CD4-positive, alpha-beta T cell treated with Interleukin-6 for 4 hours (primary cell): ENCODE data around the gene LATS2.

ENCODE experiments used
- DNase-seq: peaks from one replicate; pipeline ENCODE4 v3.0.0-alpha.2; 2020; ENCODE audit warnings: mixed read lengths

LATS2 gene

DNA sequence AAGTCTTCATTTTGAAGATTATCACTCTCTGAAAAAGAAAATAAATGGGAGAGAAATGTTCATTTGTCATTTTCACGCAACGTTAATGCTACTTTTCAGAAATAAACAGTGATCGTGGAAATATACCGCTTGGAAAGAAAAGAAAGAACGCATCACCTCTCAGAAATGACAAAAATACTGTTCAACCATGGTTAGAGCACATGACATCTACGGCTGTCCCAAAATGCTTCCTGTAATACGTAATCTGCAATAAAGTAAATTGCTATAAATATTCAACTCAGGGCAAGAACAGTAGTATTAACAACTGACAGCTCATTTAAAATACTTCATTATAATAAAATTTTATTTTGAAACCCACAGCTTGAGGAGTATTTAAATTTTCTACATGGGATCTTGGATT lies 15.2 kb downstream of the LATS2 start:
- no peak for DNase-seq

DNA sequence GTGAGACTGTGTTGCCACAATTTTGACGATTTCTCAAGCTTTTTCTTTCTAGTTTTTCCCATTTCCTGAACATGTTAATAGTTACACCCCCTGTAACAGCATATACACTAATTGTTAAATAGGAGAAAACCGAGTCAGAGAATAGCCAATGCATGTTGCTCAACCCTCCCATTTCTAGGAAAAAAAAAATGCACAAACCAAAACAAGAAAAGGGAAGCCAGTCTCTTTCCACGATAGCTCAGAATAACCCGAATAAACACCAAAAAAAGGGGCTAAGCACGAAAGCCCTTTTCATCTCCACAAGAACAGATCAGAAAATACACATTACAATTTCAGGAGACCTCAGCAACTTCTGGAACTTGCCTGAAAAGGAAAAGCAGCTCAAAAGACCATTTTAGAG lies 16.3 kb downstream of the LATS2 start:
- no peak for DNase-seq

DNA sequence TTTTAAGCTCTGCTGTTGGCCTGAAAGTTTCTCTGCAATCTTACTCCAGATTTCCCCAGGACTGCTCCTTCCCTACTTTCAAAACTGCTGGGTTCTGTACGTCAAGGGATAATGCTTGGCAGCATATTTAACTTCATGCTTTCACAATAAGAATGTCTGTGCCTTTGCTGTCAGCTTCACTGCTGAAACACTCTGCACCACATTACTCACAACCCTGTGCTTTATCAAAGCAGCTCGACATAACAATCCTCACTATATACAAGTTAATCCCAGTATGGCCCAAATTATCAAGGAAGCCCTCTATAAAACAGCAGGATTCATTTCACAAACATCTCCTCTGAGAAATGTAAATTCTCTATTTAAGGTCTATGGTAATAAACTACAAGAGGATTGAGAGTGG lies 17.5 kb downstream of the LATS2 start:
- DNase-seq, result no peak

DNA sequence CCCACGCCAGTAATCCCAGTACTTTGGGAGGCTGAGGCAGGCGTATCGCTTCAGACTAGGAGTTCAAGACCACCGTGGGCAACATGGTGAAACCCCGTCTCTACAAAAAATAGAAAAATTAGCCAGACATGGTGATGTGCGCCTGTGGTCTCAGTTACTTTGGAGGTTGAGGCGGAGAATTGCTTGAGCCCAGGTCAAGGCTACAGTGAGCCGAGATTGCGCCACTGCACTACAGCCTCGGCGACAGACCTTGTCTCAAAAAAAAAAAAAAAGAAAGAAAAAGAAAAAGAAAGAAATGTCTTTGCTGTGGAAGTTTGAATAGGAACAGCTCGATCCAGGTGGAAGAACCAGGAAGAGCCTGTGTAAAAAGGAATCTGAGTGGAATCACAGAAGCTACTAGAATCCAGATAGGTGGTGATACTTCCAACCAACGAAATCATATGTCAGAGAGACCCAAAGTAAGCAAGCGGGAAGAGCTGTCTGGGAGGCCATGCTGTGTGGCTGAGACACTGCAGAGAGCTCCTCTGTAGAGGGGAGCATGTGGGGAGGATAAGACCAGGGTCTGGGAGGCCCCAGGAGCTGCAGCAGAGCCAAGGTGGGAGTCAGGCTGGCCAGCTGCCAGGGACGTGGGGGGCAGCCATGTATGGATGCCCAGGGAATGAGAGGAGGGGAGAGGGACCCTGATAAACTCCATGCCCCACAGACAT lies 21.1 kb downstream of the LATS2 start:
- DNase-seq, result no peak

DNA sequence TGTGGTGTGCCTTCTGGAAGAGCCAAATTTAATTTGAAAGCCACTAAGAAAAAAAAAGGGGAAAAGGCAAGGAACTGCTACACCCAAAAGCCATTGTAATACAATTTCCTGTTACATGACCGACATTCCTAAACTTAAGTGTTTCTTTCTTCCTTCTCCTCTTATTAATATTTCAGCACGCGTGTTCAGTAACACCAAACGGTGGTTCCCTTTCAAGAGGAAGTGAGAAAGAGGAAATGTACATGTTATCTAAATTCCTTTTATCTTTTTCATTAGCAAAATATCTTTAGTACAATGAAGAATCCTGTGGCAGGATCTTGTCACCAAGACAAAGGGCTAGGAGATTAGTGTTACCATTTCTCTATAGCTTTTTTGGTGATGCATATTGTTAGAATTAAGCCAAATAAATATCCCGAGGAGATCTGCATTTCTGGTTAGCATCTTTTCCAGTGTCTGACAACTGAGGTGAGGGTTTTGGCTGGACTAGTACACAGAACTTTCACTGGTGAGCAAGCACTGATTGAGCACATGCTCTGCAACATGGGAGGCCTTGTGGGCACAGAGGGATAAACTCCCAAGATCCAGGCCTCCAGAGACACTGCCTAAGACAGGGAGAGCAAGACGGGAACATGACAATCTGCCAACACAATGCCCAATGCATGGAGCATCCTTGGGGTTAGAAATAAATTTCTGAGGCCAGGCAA lies 22.1 kb downstream of the LATS2 start:
- DNase-seq, result no peak

DNA sequence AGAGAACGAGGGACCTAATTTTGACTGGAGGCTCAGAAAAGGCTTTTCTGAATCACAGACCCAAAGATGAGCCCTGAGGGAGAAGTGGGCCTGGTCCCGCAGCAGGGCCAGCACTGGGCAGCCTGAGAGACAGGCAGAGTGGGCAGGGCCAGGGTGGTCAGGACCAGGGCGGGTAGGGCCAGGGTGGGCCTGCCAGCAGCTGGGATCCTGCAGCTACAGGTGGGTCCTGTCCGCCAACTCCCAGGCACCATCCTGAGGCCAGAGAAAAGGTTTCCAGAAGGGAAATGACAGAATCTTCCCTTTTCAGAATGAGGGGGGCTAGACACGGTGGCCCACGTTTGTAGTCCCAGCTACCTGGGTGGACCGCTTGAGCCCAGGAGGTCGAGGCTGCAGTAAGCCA lies 23.7 kb downstream of the LATS2 start:
- no peak for DNase-seq

DNA sequence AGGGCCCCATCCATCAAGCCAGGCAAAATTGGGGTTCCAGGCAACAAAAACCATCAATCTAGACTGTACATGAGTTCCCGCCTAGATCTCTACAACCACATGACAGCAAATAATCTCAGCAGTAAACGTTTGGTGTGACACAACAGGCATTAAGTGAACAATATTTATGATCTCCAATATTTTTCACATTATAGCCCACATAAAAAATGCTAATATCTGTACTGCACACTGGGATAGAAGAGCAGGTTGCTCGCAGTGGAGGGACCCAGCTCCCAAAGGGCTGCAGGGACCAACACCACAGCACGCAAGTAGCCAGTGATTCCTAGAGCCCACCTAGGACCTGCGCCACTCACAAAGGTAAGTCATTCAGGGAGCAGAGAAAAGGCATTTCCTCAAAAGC lies 25.9 kb downstream of the LATS2 start:
- no peak for DNase-seq

DNA sequence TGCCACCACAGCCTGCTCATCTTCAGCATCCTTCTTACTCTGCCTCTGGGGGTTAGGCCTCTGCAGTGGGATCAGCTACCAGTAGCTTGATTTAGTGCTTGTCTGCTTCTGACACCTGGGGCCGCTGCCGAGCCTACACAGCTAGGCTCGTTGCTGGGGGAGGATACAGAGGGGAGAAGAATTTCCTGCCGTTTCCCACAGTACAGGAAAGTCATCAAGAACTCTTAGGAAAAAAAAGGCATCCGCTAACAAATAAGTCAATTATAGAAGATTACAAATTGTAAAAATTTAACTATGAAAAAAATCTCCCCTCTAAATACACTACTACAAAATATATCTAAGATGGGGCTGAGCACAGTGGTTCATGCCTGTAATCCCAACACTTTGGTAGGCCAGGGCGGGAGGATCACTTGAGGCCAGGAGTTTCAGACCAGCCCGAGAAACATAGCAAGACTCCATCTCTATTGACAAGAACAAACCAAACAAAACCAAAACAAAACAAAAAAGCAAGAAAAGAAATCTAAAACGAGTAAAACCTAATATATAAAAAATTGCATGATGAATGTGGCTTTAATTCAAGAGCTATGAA lies 26.7 kb downstream of the LATS2 start:
- no peak for DNase-seq

DNA sequence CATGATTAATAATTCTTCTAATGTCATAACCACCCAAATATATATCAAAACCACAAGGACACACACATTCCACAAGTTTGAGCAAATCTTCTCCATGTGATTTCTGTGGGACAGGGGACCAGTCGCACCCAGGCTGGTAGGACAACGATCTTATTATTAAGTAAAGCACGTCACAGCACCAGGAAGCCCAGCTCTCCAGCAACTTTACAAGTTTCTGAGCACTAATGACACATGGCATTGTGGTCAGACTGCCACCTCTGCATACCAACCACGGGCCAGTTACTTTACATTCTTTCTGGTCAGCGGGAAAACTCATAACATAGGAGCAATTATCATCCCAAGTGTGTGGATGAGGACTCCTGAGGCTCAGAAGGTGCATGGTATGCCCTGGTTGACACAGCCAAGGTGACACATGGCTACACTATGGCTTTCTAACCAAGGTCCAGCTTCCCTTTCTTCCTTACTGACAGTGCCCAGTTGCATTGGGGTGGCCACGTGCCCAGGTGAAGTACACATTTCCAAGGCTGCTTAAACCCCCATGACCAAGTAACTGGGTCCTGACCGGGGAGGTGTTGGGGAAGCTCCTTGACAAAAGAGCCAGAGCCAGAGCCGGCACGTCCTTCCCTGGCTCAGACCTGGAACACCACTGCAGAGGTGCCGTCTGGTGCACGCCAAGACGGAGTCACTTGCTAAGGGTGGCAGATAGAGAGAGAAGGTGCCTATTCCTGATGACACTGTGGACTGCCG lies 27.4 kb downstream of the LATS2 start:
- no peak for DNase-seq

DNA sequence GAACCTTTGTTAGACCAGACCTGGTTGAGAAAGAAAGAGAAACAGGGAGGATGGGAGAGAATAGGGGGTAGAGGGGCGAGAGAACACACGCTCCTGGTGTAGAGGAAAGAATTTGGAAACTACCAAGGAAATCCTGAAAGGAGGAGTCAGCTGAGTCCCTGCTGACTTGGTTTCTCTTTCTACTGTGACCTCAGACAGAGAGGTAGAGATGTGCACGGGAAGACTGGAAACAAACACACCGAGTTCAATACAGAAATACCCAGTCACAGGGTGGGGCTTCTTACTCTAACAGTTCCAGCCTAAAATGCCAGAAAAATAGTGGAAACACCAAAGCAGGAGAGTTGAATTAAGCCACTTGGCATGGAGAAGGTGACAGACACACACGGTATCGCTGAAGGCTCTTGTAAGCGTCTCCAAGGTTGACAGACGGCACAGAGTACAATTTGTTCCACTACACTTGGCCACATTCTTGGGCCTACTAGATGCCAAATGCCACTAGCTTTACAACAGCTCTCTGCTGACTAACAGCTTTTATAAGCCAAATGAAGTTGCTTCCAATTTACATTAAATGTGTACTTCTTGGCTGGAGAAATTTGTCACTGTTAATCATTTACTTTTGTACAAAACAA lies 28.1 kb downstream of the LATS2 start:
- no peak for DNase-seq

DNA sequence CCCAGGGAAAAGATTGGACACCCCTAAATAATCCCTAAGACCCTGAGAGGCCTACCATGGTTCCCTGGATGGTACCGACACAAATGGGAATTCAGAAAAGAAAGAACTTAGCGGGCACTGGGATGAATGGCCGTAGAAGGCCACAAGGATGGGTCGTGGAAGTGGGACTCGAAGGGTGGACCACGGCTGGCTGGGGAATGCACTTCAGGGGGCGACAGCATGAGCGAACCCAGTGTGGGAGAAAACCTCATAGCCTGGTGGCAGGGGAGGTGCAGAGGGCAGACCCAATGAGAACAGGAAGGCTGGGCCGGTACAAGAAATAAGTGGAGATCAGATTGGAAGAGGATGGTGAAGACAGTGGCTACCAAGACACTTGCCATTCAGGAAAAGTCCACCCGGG lies 28.7 kb downstream of the LATS2 start:
- DNase-seq, result no peak

DNA sequence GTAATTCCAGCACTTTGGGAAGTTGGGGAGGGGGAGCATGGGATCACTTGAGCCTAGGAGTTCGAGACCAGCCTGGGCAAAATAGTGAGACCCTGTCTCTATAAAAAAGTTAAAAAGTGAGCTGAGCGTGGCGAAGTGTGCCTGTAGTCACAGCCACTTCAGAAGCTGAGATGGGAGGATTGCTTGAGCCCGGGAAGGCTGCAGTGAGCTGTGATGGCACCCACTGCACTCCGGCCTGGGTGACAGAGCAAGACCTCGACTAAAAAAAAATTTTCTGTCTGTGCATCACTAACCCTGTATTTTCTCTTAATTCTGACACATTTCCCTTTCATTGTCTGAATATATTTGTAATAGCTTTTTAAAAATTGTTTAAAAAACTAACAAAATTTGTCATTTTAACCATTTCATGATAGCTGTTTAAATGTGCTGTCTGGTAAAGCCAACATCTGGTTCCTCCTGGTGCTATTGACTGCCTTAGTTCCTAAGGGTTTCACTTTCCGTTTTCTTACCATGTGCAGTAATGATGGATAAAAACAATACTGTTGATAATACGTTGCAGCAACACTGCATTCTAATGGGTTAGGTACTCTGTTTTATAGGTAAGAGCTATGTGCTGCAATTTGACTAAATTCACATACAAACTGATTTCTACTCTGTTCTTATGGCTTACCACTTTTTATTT lies 29.7 kb downstream of the LATS2 start:
- no peak for DNase-seq

DNA sequence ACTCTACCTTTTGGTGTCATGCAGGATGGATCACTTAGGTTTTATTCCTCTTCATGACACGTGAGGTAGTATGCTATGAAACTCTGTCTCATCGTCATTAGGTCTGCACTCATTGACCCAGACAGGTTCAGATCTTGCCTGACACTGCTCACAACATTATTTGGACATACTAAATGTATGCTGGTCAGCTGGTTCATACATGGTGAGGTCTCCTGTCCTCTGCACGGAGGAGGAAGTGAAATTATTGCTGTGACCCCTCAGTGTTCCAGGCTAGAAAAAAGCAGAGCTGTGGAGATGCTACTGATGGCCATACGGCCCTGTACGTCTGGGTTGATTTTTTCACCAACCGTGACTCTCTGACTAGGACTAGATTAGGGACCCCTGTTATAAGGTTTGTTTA lies 35.8 kb downstream of the LATS2 start:
- DNase-seq, result no peak

DNA sequence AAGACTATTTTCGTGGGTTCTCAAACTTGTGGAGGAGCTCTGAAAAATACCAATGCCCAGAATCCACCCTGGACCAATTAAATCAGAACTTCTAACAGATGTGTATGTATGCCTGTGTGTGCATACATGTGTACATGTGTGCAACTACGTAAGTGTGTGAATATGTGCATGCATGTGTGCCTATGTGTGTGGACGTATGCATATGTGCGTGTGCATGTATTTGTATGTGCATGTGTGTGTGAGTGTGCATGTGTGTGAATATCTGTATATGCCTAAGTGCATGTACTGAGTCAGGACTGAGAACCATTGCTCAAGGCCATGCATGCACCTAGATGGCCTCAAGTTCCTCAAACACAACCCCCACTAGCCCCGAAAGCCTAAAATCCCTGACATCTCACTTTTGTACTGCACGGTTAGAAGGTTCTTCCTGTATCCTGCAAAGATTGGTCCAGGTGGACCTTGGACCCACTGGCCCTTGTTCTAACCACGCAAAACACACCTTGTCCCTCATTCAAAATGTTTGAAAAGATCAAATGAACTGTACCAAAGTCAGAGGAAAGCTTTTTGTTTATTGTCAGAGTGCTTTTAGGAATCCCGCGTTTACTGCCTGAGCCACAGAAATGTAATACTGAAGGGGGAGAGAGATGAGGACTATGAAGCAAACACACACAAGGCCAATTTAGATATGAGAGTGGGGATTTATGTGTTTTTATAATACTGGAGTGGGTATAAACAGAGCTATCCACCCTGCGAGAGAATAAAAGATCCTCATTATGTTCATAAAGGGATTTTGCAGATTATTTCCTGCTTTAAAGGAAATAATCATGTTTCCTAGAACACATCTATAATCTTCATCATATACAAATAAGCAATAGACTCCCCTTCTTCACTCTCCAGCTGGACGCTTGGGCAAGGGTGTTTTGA lies 39.1 kb downstream of the LATS2 start:
- DNase-seq, result no peak

DNA sequence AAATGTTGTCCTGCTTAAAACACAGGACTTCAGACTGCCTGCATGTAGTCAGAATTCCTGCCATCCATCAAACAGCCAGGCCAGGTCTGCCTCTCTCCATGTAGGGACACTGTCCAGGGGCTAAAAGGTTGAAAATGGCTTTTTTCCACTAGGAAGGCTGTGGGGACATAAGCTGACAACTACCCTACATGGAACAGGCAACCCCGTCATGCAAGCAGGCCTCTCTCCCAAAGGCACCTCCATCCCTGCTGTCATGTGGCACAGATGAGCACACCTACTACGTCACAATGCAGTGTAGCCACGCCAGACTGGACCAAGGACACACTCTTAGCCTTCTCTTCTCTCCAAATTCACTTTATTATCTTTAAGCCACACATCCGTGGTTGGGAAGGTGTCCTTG lies 40.8 kb downstream of the LATS2 start:
- DNase-seq, result no peak

DNA sequence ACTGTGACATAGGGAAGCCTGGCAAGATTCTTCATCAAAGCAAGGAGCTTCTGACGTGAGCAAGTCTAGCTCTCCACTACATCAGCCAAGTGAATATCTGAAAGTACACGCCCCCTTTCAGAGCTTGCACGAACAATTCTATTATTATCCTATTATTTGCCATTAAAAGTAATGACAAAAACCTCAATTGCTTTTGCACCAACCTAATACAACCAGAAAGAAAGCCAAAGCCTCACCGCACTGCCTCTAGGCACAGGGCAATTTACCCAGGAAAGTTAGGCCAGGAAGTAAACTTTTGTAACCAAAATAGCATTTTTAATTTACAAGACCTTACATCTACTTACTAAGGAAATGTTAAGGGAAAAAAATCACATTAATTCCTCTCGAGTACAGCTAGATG lies 41.2 kb downstream of the LATS2 start:
- DNase-seq, result no peak

DNA sequence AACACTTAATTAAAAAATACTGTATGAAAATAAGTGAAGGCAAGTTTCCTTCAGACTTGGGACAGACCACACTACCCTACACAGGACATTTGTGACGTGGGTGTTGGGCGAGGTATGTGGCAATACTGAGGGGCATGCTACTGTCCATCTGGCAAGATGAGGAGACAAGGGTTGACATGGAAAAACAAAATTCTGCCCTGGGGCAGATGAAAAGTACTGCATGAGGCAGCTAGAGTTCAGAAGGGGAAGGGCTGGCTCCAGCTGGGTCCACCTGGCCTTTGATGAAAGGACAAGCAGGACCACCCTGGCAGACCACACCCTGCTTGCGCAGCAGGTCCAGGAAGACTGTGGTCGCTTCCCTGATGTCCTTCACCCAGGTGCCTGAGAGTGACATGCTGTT lies 43.2 kb downstream of the LATS2 start:
- DNase-seq, result no peak

DNA sequence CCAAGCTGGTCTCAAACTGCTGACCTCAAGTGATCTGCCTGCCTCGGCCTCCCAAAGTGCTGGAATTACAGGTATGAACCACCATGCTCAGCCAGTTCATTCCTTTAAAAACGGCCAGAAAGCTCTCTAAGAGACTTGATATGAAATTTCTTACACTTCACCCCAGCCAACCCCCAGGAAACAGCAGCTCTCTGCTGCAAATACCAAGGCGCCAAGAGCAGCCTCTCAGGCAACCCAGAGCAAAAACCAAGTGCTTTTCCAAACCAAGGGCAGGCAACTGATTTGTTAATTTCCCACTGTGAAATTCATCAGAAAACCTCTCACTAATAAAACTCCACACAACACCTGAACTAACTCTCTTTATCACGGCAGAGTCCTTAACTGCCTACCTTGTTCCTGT lies 44.9 kb downstream of the LATS2 start:
- no peak for DNase-seq

DNA sequence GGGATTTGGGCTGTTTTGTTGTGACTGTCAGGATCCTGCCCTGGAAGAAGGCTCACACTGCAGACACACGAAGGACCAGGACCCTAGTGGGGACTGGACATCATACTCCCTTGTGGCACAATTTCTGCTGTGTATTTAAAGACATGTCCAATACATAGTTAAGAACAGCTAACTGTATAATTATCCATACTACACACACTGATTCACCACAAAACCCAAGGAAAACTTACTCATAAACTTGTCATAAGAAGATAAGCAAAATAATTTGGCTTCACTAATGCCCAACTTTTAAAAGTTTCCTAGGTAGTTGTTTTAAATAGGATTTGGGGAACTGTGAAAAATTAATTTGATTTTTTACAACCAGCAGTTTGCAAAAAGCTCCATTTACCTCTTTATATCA lies 46.1 kb downstream of the LATS2 start:
- DNase-seq, result no peak

DNA sequence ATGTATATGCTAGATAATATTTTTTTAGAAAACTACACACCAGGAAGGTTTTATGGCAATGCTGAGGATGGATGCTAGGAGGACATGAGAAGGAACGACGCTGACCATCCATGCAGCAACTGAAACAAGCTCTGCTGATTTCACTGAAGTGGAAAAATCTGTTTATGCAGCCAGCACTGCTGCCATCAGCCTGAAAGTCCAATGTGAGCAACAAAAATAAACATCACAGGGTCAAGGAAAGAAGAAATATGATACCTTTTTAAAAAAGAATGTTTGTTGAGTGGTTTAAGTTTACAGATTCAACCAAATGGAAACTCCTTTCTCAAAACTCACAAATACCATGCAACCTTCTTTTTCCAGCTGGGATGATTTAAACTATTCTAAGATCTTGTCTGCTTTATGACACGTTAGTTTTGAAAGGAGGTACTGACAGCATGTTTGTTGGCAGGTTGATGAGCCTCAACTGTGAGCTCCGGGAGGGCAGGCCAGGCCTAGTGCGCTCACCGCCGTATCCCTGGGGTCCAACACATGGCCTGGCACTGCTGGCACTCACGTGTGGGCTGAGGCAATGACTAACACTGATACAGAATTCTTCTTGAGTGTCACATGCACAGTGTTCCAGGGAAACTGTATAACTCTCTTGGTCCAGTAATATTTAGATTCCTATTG lies 46.8 kb downstream of the LATS2 start:
- DNase-seq, result no peak

DNA sequence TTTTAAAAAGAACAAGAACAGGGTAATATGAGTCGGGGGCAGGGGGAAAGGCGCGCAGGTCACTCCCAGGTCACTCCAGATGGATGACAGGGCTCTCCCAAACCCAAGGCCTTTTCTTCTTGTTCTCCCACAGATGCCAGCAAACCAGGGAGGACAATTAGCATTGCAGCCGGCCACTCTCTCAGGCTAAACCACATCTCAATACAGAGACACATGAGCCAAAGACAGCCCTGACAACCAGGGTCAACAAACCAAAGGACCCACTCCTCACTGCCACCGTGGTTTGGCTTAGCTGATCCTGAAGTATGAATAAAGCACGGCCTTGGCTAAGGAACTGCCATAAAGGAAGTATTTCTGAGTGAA lies 47.3 kb downstream of the LATS2 start:
- no peak for DNase-seq
